Amygdala (tissue), 56 donors: Measurements from ENCODE around the gene SMAD6.
"Not testable (repeated sequence)": the region's sequence is repeated elsewhere in the genome, so short reads cannot be mapped to it uniquely, and the experiment has no call there.

Experiments used
- DNase-seq, 56 donors: peaks; one replicate each; lab custom pipeline; 2025; lab: John Stamatoyannopoulos, UW

SMAD6 gene

DNA sequence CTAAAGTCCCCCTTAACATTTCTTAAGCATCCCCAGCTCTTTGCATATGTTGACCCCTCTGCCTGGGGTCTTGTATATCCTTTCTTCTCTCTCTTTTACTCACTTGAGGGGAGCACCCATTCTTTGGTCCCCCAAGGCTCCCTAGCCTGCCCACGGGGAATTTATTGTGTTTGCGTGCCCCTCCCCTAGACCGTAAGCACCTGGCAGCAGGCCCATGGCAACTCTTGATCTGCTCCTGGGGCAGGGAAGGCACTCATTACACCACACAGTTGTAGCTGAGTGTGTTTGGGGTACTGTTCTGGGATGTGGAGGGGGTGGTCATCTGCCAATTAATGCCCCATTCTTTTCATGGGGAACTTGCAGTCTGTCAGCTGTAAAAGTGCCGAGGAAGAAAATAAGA is 27.3 kb upstream of the SMAD6 start:
- DNase-seq: no peak

DNA sequence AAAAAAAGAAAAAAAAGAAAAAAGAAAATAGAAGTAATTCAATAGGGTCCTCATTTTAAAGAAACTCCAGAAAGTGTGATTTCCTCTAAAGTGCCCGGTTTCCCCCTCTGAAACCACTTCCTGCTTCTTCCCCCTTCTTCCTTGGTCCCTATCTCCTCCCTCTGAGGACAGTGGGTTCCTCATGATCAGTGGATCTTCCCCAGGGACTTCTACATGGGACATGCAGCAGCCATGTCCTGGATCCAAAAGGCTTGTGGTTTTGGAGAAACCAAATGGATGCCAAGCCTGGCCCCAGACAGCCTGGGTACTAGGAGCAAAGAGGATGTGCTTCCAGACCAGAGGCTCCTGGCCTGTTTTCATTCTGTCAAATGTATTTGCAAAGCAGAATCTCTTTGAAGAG is 26.6 kb upstream of the SMAD6 start:
- DNase-seq: no peak

DNA sequence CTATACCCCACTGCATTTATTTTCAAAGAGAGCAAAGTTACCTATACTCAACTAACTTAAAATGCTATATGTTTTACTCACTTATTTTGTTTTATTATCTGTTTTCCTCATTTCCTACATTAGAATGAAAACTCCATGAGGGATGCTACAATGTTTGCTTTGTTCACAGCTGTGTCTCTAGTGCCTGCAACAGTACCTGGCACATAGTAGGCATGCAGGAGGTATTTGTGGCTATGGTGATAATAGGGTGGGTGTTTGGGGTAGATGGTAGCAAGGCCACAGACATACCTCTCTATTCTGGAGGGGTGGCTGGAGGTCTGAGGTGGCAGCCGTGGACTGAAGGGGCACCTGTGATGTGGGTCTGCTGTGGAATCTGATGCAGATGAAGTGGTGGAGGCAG is 24.7 kb upstream of the SMAD6 start:
- DNase-seq: no peak

DNA sequence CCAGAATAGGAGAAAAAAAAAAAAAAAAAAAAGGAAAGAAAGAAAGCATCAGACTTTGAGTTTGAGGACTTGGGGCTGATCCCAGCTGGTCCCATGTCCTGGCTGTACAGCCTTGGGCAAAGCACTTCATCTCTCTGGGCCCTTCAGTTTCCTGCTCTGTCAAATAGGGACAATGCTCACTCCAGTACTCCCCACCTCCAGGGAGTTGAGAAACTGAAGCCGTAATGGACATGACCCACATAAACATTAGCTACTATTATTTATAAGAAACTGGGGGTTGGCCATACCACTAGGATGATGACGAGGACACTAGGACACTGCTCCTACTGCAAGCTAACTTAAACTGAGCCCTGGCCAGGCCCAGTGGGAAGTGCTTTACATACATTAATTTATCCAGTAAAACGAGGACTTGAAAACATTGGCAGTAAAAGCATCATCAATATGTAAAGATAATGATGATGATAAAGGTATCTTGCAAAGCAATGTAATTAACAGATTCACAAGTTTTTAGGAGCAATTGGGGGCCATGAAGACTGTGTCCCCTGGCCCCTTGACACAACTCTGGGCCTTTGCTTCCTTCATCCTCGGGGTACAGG is 22.9 kb upstream of the SMAD6 start:
- no peak for DNase-seq

DNA sequence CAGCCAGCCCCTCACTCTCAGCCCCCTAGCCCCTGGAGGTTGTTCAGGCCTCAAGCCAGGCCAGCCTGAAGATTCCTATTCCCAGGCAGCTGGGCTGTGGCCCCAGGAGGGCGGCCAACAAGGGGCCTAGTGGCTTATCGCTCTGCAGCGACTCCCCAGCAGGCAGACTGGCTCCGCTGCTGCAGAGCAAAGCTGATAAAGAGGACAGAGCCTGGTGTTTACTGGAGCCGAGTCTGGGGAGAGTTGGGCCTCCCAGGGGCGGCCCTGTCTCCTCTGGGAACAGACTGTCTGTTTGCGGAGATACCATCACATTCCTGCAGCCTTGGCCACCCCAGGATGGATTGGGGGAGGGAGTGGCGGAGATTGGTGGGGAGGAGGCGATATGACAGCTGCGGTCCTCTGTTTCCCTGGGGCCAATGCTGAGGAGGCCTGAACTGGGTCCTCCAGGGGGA is 22.4 kb upstream of the SMAD6 start:
- DNase-seq: no peak

DNA sequence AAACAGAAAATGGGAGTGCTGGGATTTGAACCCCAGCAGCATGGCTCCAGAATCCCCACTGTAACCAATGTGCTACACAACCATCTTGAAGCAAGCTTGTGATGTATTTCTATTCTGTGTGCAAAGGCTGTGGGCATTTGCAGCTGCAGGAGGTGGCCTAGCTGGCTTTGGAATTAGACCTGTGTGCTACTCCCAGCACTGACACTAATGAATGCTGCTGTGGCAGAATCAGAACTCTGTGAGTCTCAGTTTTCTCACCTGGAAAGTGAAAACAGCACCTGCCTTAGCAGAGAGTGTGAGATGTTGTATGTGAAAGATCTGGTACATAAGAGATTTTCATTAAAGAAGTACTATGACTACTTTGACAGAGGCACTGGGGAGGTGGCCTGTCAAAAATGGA is 21.5 kb upstream of the SMAD6 start:
- DNase-seq: no peak

DNA sequence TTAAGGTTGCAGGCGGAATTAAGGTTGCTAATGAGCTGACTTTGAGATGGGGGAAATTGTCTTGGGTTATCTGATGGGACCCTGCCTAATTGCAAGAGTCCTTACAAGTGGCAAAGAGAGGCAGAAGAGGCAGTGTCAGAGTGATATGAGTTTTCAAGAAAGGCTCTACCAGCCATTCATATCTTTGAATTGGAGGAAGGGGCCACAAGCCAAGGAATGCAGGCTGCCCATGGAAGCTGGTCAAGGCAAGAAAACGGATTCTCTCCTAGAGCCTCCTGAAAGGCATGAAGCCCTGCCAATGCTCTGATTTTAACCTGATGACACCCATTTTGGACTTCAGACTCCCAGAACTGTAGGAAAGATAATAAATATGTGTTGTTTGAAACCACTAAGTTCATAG is 20.6 kb upstream of the SMAD6 start:
- no peak for DNase-seq

DNA sequence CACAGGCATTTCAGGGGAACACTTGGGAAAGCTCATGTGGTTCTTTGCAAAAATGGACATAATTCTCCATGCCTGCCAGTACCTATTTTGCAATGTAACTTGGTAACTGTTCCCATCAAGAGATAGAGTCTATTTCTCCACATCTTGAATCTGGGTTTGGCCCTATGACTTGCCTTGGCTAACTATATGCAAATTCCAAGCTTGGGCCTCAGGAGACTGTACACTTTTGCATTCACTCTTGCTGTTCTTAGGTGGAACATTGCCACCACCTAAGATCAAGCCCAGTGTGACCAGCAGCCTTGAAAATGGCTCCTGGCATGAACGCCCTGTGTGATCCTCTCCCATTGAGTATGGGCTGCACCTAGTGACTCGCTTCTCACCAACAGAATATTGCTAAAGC is 19.8 kb upstream of the SMAD6 start:
- no peak for DNase-seq

DNA sequence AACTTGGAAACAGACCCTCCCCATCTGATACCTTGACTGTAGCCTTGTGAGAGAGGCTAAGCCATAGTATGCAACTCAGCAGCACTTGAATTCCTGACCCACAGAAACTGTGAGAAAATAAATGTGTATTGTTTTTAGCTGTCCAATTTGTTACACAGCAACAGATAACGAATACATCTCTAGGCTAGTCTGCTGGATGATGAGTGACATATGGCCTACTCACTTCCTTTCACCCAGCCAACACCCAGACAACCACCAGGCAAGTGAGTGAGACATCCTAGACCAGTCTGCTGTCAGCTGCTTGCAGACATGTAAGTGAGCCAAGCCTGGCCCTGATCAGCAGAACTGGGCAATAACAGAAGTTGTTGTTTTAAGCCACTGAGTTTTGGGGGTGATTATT is 19.2 kb upstream of the SMAD6 start:
- DNase-seq: no peak

DNA sequence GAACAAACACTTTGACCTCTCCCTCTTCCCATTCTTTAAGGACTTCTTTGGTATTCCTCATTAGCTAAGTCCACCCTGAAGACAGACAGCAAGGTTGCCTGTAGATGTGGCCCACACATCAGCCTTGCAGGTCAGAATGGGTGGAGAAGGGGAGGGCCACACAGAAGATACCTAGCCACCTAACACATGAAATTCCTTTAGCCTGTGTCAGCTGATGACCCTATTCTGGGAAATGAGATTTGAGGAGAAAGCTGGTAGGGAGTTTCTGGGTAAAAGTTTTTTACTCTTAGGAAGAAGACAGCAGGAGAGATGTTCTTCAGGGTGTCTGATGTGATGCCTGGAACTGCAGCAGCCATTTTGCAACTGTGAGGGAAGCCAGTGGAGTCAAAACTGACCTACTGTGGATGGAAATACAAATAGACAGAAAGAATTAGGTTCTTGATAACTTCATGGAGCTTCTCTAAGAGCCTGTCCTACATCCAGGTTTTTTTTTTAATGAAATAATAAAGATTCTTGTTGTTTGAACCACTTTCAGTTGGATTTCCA is 17.8 kb upstream of the SMAD6 start:
- DNase-seq: no peak

DNA sequence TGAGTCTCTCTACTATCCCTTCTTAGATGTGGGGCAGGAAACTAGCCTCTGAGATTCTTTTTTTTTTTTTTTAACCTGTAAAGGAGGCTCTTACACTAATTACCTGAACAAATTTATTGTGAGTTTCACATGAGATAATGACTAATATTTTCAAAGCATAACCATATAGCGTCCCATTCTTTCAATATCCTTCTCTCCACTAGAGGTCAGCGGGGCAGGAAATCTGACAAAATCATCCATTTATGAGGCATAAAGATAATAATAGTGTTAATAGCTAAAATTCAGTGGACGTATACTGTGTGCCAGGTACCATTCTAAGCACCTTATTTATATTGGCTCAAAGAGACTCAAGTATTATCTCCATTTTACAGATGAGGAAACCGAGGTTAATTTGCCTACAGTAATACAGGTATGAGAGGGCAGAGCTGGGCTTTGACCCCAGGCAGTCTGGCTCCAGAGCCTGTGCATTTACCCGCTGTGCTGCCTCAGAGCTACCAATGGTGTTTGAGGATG is 16.3 kb upstream of the SMAD6 start:
- DNase-seq: no peak

DNA sequence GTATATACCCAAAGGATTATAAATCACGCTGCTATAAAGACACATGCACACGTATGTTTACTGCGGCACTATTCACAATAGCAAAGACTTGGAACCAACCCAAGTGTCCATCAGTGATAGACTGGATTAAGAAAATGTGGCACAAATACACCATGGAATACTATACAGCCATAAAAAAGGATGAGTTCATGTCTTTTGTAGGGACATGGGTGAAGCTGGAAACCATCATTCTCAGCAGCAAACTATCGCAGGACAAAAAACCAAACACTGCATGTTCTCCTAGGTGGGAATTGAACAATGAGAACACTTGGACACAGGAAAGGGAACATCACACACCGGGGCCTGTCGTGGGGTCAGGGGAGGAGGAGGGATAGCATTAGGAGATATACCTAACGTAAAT is 11.1 kb upstream of the SMAD6 start:
- DNase-seq: not testable (repeated sequence)

DNA sequence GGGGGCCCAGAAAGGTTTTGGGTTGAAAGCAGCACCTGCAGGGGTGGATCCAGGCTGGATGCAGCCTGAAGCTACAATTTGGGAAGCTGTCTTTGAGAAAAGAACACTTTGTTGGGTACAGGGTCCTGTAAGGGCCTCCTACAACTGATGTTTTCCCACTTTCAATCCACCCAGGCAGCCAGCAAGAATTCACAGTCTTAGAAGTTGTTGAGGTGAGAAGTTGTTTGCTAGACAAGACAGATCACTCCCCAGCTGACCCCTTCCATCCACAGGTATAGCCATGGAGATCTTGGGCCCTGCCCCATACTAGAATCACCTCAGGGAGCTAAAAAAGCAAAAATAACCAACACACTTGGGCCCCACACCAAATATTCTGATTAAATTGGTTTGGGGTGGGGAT is 10.3 kb upstream of the SMAD6 start:
- DNase-seq: no peak

DNA sequence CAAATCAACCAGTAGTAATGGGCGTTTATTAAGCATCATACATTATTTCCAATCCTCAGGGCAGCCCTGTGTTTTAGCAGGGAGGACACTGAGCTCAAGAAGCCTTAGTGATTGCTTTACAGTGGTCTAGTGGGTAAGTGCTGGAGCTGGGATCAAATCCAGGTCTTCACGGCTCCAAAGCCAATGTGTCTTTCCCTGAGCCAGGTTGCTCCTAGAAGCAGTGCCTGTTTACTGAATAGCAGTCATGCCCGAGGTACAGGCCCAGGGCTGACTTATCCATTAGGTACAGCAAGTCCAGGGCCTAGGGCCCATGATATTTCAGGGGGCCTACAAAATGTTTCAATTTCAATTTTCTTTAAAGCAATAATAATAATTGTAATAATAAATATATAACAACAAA is 9.6 kb upstream of the SMAD6 start:
- DNase-seq: peak in 1 of 56 donors; percentile 4

DNA sequence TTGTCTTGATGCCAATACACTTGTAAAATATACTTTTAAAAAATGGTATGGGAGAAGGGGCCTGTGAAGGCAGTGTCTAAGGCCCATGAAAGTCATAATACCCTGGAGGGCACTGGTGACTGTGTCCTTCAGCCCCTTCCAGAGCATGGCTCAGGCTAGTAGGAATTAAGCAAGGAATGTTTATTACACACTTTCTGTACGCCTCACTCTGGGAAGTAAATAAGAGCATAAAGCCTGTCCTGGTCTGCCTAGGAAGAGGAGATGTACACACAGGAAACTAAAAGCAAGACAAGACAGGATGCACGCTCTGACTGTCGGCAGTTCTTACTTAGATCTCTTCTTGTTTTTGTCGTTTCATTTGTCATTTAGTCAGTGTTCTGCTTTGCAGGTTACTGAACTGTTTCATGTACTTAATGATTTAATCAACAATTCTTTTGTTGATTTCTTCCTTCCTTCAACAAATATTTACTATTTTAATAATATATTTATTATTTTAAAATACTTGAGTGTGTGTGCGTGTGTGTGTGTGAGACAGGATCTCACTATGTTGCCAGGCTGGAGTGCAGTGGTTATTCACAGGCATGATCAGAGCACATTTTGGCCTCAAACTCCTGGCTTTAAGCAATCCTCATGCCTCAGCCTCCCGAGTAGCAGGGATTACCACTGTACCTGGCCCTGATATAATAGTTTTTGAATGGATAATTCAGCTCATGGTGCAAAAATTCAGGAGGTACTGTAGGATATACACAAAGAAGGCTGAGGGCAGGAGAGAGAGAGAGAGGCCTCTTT is 9.0 kb upstream of the SMAD6 start:
- DNase-seq: no peak

DNA sequence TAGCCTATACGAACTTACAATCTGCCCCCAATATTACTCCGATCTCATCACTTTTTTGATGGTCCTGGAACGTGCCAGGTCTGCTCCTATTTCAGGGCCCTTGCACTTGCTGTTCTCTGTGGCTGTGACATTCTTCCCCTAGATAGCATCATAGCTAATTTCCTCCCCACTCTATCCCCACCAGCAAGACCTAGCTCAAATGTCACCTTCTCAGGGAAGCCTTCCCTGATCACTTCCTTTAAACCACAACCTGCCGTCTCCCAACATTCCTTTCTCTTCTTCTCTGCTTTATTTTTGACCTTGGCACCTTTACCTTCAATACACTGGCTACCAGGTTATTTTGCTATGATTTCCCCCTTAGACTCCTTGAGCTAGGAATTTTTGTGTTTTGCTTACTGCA is 5.3 kb upstream of the SMAD6 start:
- no peak for DNase-seq

DNA sequence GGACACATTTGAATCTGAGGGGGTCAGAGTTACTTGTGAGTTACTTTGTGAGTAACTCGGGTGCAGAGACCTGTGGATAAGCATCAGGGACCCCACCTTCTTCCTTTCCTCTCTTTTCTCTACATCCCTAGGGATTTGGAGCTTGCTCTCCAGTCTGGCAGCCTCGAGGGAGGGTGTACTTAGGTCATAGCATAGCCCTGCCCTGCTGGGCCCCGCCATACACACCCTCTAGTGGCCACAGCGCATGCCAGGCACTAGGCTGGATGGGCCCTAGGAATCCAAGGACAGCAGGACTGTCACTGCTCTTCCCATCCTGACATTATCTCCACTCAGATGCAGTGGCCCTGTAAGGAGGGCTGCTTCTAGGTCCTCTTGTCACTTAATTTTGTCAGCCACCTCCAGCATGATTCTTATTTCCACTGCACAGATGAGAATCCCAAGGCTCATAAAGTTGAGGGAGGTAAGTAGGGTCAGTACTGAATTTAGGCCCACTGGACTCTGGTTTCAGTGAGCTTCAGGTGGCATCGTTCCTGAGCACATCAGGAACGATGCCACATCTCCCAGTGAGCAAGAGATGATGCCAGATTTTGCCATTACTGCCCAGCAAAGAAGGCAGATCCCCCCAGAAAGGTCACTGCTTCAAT is 3.6 kb upstream of the SMAD6 start:
- DNase-seq: peak in 28 of 56 donors; percentile 2 to 57 (median 20)

DNA sequence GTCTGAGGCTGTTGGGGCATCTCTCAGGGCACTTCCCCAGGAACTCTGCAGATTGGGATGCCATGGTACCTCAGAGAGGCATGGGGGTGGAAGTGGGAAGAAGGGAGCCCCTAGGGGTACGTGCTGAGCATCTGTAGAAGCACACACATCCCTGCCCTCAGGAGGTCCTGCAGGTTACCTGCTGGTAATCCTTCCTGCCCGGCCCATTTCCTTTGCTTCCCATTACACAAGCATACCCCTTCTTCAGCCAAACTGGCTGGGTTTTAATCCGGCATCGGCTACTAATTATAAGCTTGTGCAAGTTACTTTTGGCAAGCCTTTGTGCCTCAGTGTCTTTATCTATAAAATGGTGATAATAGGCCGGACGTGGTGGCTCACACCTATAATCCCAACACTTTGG is 3.1 kb upstream of the SMAD6 start:
- no peak for DNase-seq

DNA sequence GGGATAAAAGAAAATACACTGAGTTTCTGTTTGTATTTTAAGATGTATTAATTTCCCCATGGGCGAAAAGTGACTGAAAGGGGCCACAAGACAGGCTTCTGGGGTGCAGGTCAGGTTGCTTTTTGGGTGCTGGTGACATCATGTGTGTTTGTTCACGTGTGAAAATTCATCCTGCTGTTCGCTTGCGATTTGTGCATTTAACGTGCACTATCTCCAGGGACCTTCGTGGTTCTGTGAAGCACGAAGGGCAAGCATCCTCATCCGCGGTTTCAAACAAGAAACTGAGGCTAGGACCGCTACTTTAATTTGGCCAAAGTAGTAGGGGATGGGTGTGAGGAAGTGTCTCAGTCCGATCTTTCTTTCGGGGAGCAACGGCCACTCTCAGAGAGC is 1.6 kb upstream of the SMAD6 start:
- DNase-seq: no peak

DNA sequence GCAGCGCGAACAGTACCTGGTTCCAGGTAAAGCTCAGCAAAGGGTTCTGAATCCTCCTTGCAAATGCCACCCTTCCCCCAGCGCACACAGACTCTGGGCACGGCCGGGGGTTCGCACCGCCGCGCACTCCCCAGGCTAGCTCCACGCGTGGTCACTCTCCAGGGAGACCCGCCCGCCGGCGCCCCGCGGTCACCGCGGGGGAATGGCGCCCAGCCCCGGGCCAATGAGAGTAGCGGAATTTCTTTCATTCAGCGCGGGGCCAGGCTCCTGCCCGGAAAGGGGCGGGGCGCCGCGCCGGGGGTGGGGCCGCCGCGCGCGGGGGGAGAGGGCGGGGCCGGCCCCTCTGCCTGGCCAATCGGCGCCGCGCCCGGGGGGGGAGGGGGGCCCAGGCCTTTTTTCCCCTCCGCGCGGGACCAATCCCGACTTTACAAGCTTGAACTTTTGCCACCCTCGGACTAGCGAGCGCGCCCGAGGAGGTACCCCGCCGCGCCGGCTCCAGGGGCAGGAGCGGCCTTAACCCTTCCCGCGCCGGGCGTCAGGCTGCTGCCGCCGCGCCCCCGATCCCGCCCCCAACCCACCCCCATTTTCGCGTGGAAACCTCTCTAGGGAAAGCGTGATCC is 1.1 kb upstream of the SMAD6 start:
- peak in 54 of 56 donors; percentile 11 to 85 (median 66) for DNase-seq
